IPS-18a (cell line): ENCODE measurements around the gene PNMA8B.

ENCODE experiments used
- H3K27ac ChIP-seq: one replicate; pipeline ENCODE4 v1.5.1; 2013; ENCODE audit warnings: low read length
- H3K27me3 ChIP-seq: one replicate; pipeline ENCODE4 v1.6.1; 2013; ENCODE audit warnings: mild to moderate bottlenecking, low read length; ENCODE audit not compliant: control insufficient read depth, insufficient read depth
- H3K36me3 ChIP-seq: one replicate; pipeline ENCODE4 v1.6.1; 2013; ENCODE audit warnings: low read depth, low read length; ENCODE audit not compliant: control insufficient read depth
- H3K4me1 ChIP-seq: one replicate; pipeline ENCODE4 v1.6.1; 2013; ENCODE audit warnings: low read depth, low read length; ENCODE audit not compliant: control insufficient read depth
- H3K4me3 ChIP-seq: one replicate; pipeline ENCODE4 v1.5.1; 2013; ENCODE audit warnings: low read length
- H3K9ac ChIP-seq: one replicate; pipeline ENCODE4 v1.6.1; 2013; ENCODE audit warnings: mild to moderate bottlenecking, low read length, moderate library complexity
- H3K9me3 ChIP-seq: one replicate; pipeline ENCODE4 v1.6.1; 2013; ENCODE audit warnings: low read depth, low read length; ENCODE audit not compliant: control insufficient read depth

The PNMA8B gene

GRCh38 chr19:46480415-46480814 lies 15.3 kb downstream of the PNMA8B start:
- no peaks in the 10 kb centered on the region for H3K36me3 ChIP-seq
- no peaks in the 10 kb centered on the region for H3K27me3 ChIP-seq
- no peak overlapping the region for H3K9ac ChIP-seq
- H3K4me3 ChIP-seq: no peak overlapping the region
- H3K4me1 ChIP-seq: peaks cover 6% of the 10 kb centered on the region
- no peaks in the 10 kb centered on the region for H3K9me3 ChIP-seq
- H3K27ac ChIP-seq: no peak overlapping the region

- Histone ChIP-seq H3K4me1 (peaks cover 6% of the 10 kb centered on the region), H3K9me3 (no peaks in the 10 kb centered on the region), H3K27ac (no peak overlapping the region), H3K36me3 (no peaks in the 10 kb centered on the region), H3K9ac (no peak overlapping the region), H3K4me3 (no peak overlapping the region), H3K27me3 (no peaks in the 10 kb centered on the region)
Observed at GRCh38 chr19:46478356-46478986, 17.2 kb downstream of the PNMA8B start.

DNA sequence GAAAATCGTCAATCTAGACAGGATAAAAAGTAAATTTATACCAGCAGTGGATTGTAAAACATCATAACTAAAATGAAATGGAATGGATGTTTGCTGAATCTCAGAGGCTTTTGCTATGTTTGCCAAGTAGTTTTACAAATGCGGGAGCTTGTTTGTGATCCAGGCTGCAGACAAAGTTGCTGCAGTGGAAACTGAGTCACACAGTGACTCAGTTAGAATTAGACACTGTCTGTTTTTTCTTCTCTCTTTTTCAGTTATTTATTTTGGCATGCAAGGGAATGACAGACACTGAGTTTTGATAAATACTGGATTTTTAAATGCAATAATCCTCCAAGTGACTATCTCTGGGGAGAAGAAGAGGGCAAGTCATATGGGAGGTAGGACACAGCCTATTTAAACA lies 19.7 kb downstream of the PNMA8B start:
- Histone ChIP-seq H3K9ac (no peak overlapping the region), H3K27ac (no peak overlapping the region), H3K4me3 (no peak overlapping the region), H3K4me1 (peaks cover 11% of the 10 kb centered on the region), H3K36me3 (no peaks in the 10 kb centered on the region), H3K27me3 (peaks cover 7% of the 10 kb centered on the region), H3K9me3 (no peaks in the 10 kb centered on the region)

GRCh38 chr19:46474211-46474610 lies 21.5 kb downstream of the PNMA8B start:
- H3K27ac ChIP-seq: no peak overlapping the region

GRCh38 chr19:46472592-46472991 lies 23.1 kb downstream of the PNMA8B start:
- Histone ChIP-seq H3K27ac (no peak overlapping the region), H3K4me3 (no peak overlapping the region), H3K9me3 (no peaks in the 10 kb centered on the region), H3K4me1 (peaks cover 10% of the 10 kb centered on the region), H3K36me3 (peaks cover 4% of the 10 kb centered on the region), H3K9ac (no peak overlapping the region), H3K27me3 (peaks cover 7% of the 10 kb centered on the region)

More at GRCh38 chr19:46474211-46474610, 21.5 kb downstream of the PNMA8B start:
- Histone ChIP-seq H3K36me3 (no peaks in the 10 kb centered on the region), H3K4me3 (no peak overlapping the region), H3K9ac (no peak overlapping the region), H3K27me3 (peaks cover 7% of the 10 kb centered on the region), H3K9me3 (no peaks in the 10 kb centered on the region), H3K4me1 (peaks cover 10% of the 10 kb centered on the region)

DNA sequence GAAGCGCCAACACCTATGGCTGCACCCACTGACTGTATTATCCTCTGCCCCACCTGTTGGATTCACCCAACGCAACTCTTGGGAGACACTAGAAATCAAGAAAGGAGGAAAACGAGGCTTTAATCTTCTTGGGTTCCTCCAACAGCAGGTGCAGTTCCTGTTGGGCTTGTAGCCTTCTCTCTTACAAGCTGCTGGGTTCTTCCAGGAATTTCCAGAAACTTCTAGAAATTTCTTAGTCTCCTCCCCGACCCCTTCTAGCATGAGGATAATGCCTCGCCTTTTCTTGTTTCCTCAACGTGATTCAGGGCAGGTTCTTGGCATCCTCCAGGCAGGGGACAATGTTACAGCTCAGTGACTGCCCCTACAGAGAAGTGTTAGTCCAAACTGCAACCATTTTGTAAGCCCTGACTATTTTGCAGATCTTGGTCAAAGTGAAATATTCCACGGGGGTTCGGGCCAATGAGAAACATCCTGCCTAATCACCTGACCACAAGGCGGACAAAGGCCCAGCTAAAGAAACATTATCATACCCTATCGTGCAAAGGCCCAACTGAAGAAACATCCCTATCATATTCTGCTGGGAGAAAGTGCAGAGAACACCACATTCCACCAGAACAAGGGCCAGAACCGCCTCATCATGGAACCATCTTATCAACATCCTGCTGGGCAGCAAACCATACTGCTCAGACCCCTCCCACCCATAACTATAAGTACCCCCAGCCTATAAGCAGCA lies 23.7 kb downstream of the PNMA8B start:
- Histone ChIP-seq H3K9me3 (no peaks in the 10 kb centered on the region), H3K27ac (no peak overlapping the region)

GRCh38 chr19:46471116-46471733 lies 24.4 kb downstream of the PNMA8B start, which contains the start of gene PNMA8A:
Gene PNMA8A (minus strand): TSS chr19:46471563. CDS start chr19:46471035, 528 bp downstream.
- H3K4me3 ChIP-seq: peak within 1 kb of the TSS; percentile 63

More for the DNA sequence above, 23.7 kb downstream of the PNMA8B start:
- Histone ChIP-seq H3K9ac (no peak overlapping the region), H3K27me3 (peaks cover 7% of the 10 kb centered on the region), H3K4me1 (peaks cover 10% of the 10 kb centered on the region), H3K36me3 (peaks cover 6% of the 10 kb centered on the region), H3K4me3 (peak overlapping the region; percentile 63)

GRCh38 chr19:46470376-46470775 lies 25.3 kb downstream of the PNMA8B start:
- Histone ChIP-seq H3K4me1 (peaks cover 10% of the 10 kb centered on the region), H3K4me3 (peak overlapping the region; percentile 63), H3K9ac (no peak overlapping the region), H3K36me3 (peaks cover 6% of the 10 kb centered on the region), H3K27ac (no peak overlapping the region), H3K9me3 (no peaks in the 10 kb centered on the region), H3K27me3 (peaks cover 7% of the 10 kb centered on the region)

More at GRCh38 chr19:46471116-46471733, 24.4 kb downstream of the PNMA8B start, which contains the start of gene PNMA8A:
- H3K27ac ChIP-seq: no peak within 1 kb of the TSS
- H3K36me3 ChIP-seq: peaks cover 6% of the 10 kb centered on the region
- peaks cover 10% of the 10 kb centered on the region for H3K4me1 ChIP-seq
- H3K9ac ChIP-seq: peak within 1 kb of the TSS; percentile 57
- H3K27me3 ChIP-seq: peaks cover 7% of the 10 kb centered on the region
- H3K9me3 ChIP-seq: no peaks in the 10 kb centered on the region

DNA sequence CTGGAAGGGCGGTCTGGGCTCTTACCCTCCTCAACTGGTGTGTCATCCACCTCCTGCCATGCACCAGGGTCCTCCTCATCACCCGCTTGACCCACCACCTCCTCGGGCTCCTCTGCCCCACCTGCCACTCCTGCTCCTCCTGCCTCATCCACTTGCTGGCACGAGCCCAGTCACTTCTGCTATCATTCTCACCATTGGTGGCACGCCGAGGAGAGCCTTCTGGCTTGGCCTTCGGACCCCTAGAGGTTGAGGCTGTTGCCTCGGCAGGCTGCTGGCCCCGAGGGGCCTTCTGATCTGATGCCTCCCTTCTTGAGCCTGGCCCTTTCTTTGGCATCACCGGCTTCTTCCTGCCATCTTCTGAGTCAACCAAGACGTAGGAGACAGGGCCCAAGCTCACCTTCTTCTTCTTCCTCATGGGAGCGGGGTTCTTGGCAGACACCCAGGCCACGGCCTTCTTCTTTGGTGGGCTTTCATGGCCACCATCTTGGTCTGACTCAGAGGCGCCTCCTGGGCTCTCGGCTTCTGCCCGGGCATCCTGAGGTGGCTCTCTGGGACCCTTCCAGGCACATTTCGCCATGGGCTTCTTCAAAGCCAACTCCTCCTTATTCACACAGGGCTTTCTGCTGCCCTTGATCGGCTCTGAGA lies 26.0 kb downstream of the PNMA8B start:
- Histone ChIP-seq H3K4me1 (peaks cover 10% of the 10 kb centered on the region), H3K27ac (no peak overlapping the region)

DNA sequence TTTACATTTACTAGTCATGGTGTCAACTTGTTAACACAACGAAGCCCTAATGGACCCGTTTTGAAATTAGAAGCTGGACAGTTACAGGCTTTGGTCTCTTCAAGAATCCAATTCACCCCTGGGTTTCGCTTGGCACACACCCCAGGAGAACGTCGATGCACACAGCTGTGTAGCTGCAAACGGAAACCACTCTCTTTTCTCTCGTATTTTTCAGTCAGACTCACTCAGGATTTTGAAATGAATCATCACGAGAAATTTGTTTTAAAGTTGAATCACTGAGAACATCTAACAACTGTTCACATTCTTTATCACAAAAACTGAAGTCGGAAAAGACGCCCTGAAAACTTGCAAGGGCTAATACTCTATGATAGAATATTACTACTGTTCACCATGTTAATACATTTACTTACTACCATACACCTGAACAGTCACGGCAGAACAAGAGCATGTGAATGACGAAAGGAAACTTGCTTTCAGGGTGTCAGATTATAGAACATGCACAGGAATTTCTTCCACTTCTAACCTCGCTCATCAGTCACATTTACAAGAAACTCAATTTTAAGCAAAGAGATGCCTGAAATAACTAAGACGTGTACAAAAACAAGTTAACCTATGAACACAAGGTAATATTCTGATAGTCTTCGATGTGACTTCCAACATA lies 29.0 kb downstream of the PNMA8B start:
- H3K27me3 ChIP-seq: peaks cover 1% of the 10 kb centered on the region
- H3K4me1 ChIP-seq: peaks cover 6% of the 10 kb centered on the region
- no peak overlapping the region for H3K27ac ChIP-seq
- no peak overlapping the region for H3K4me3 ChIP-seq
- H3K36me3 ChIP-seq: peaks cover 6% of the 10 kb centered on the region
- no peaks in the 10 kb centered on the region for H3K9me3 ChIP-seq
- H3K9ac ChIP-seq: no peak overlapping the region

More for the DNA sequence above, 26.0 kb downstream of the PNMA8B start:
- Histone ChIP-seq H3K36me3 (peaks cover 6% of the 10 kb centered on the region), H3K27me3 (peaks cover 7% of the 10 kb centered on the region), H3K9me3 (no peaks in the 10 kb centered on the region), H3K9ac (no peak overlapping the region), H3K4me3 (no peak overlapping the region)

GRCh38 chr19:46463516-46463915 lies 32.2 kb downstream of the PNMA8B start:
- Histone ChIP-seq H3K4me1 (no peaks in the 10 kb centered on the region), H3K4me3 (no peak overlapping the region), H3K27ac (no peak overlapping the region), H3K9me3 (no peaks in the 10 kb centered on the region), H3K27me3 (no peaks in the 10 kb centered on the region), H3K36me3 (peaks cover 6% of the 10 kb centered on the region), H3K9ac (no peak overlapping the region)
